Measurements from ENCODE around the gene SORCS2. TPM values are rescaled to one million over a fixed set of nuclear protein-coding genes. Genes with fewer than 3 reads are reported as not detected.
"Not testable (repeated sequence)": the region's sequence is repeated elsewhere in the genome, so short reads cannot be mapped to it uniquely, and the experiment has no call there.

SORCS2 gene
- total RNA-seq, 2 donors from 2014 or later = 0.21 to 0.92 TPM

GRCh38 chr4:7207628-7208231 lies 15.4 kb downstream of the SORCS2 start:
- ATAC-seq (no peak), DNase-seq (no peak)
- intact Hi-C loops (cut with DNase I, micrococcal nuclease) = no loop called here

GRCh38 chr4:7208509-7209451 lies 16.4 kb downstream of the SORCS2 start:
- intact Hi-C loops (cut with DNase I, micrococcal nuclease) = no loop called here
- DNase-seq = no peak
- no peak for ATAC-seq

GRCh38 chr4:7209699-7210098 lies 17.4 kb downstream of the SORCS2 start:
- ATAC-seq (no peak), DNase-seq (no peak)
- intact Hi-C loops (cut with DNase I, micrococcal nuclease) = no loop called here

GRCh38 chr4:7210824-7211223 lies 18.5 kb downstream of the SORCS2 start:
- ATAC-seq (no peak), DNase-seq (no peak)
- intact Hi-C loops (cut with DNase I, micrococcal nuclease) = no loop called here

- no peak for ATAC-seq
- intact Hi-C loops (cut with DNase I, micrococcal nuclease) = no loop called here
- no peak for DNase-seq
These were observed 19.9 kb downstream of the SORCS2 start for GRCh38 chr4:7212101-7212674.

- DNase-seq (no peak), ATAC-seq (peak; percentile 80)
- intact Hi-C loops (cut with DNase I, micrococcal nuclease) = no loop called here
These were observed 20.6 kb downstream of the SORCS2 start for GRCh38 chr4:7212921-7213320.

GRCh38 chr4:7213807-7214206 lies 21.5 kb downstream of the SORCS2 start:
- intact Hi-C loops (cut with DNase I, micrococcal nuclease) = no loop called here
- ATAC-seq = no peak
- DNase-seq = no peak

GRCh38 chr4:7214359-7214758 lies 22.0 kb downstream of the SORCS2 start:
- no peak for DNase-seq
- intact Hi-C loops (cut with DNase I, micrococcal nuclease) = no loop called here
- ATAC-seq = no peak

GRCh38 chr4:7215187-7215586 lies 22.8 kb downstream of the SORCS2 start:
- ATAC-seq; DNase-seq; intact Hi-C loops (cut with DNase I, micrococcal nuclease): not testable (repeated sequence)

GRCh38 chr4:7217039-7217438 lies 24.7 kb downstream of the SORCS2 start:
- intact Hi-C loops (cut with DNase I, micrococcal nuclease) = no loop called here
- ATAC-seq (no peak), DNase-seq (no peak)

GRCh38 chr4:7217474-7218321 lies 25.4 kb downstream of the SORCS2 start:
- ATAC-seq (peak; percentile 62), DNase-seq (no peak)
- intact Hi-C loops (cut with DNase I, micrococcal nuclease) = no loop called here

GRCh38 chr4:7218686-7219085 lies 26.3 kb downstream of the SORCS2 start:
- DNase-seq (no peak), ATAC-seq (no peak)
- intact Hi-C loops (cut with DNase I, micrococcal nuclease) = no loop called here

- ATAC-seq (no peak), DNase-seq (no peak)
- intact Hi-C loops (cut with DNase I, micrococcal nuclease) = no loop called here
These were observed 30.2 kb downstream of the SORCS2 start for GRCh38 chr4:7222521-7222920.

GRCh38 chr4:7223541-7223940 lies 31.2 kb downstream of the SORCS2 start:
- intact Hi-C loops (cut with DNase I, micrococcal nuclease) = no loop called here
- DNase-seq = no peak
- no peak for ATAC-seq

GRCh38 chr4:7224001-7224400 lies 31.7 kb downstream of the SORCS2 start:
- intact Hi-C loops (cut with DNase I, micrococcal nuclease) = no loop called here
- ATAC-seq = no peak
- no peak for DNase-seq

- intact Hi-C loops (cut with DNase I, micrococcal nuclease) = no loop called here
- DNase-seq (no peak), ATAC-seq (no peak)
These were observed 32.7 kb downstream of the SORCS2 start for GRCh38 chr4:7224878-7225533.

- no peak for ATAC-seq
- no peak for DNase-seq
- intact Hi-C loops (cut with DNase I, micrococcal nuclease) = no loop called here
These were observed 34.1 kb downstream of the SORCS2 start for GRCh38 chr4:7226439-7226838.

GRCh38 chr4:7227008-7227407 lies 34.7 kb downstream of the SORCS2 start:
- ATAC-seq = no peak
- intact Hi-C loops (cut with DNase I, micrococcal nuclease) = no loop called here
- no peak for DNase-seq

GRCh38 chr4:7228734-7229133 lies 36.4 kb downstream of the SORCS2 start:
- intact Hi-C loops (cut with DNase I, micrococcal nuclease) = no loop called here
- no peak for ATAC-seq
- no peak for DNase-seq

Data from left colon (tissue), 2 donors.